K562 (cell line): ENCODE data around the gene TMC2. TPM values are rescaled to one million over a fixed set of nuclear protein-coding genes. Genes with fewer than 3 reads are reported as not detected.

Experiments
- ATAC-seq: fragments of 200-7000 bp; cut with Tn5 transposase; 3 replicates; pipeline ENCODE4 v1.9.1; 2020; ENCODE audit warnings: moderate library complexity
- BruUV-seq: library from RNA; stranded (reverse); fragments of 400-500 nt; replicated peaks from 2 replicates; lab custom pipeline; 2021; lab: Mats Ljungman, UMichigan
- CTCF ChIA-PET: fragments of 300-600 bp; formaldehyde crosslinking; extraction: SDS; loops from one replicate; lab custom pipeline; 2021; ENCODE audit warnings: low intra/inter-chr PET ratio; lab: Yijun Ruan, JAX
- POLR2A ChIA-PET: fragments of 300-600, 350-650 bp; sonication (Branson Sonifier 250); formaldehyde crosslinking; extraction: SDS; loops from one replicate; lab custom pipeline; 2021; ENCODE audit warnings: antibody characterized with exemption, inconsistent platforms; lab: Yijun Ruan, JAX
- DNase-seq, 4 experiments: peaks; one replicate each; pipeline versions ENCODE4 v3.0.0 to v3.0.0-alpha.2; 2011 to 2018; ENCODE audit warnings: low spot score in 3 of 4, mixed read lengths in 3 of 4; ENCODE audit errors: extremely low read depth in 1 of 4
- FAIRE-seq: peaks from 2 replicates; lab custom pipeline; 2011; peaks lifted over from hg19 to GRCh38; lab: Jason Lieb, UNC
- H2AFZ ChIP-seq: 2 replicates; pipeline ENCODE4 v1.6.0; 2011; ENCODE audit warnings: low read depth, low read length, control low read depth, inconsistent platforms
- H3K27ac ChIP-seq: fragments of 200-600 bp; 3 replicates; pipeline ENCODE4 v1.8.0; 2011; ENCODE audit warnings: low read depth, mild to moderate bottlenecking, control low read depth, inconsistent platforms, low read length, moderate library complexity, mixed read lengths; ENCODE audit errors: extremely low read depth
- H3K27me3 ChIP-seq, 2 experiments: fragments of 300-600 bp in 1 of 2; 2 replicates in 1 of 2; 3 replicates in 1 of 2; pipeline versions ENCODE4 v1.6.0 to v1.8.0; 2011; ENCODE audit warnings: inconsistent platforms in 2 of 2, low read length in 2 of 2, mild to moderate bottlenecking in 1 of 2, mixed read lengths in 1 of 2, moderate library complexity in 1 of 2; ENCODE audit not compliant: control insufficient read depth in 2 of 2, insufficient read depth in 2 of 2
- H3K36me3 ChIP-seq: fragments of 300-600 bp; 3 replicates; pipeline ENCODE4 v1.8.0; 2011; ENCODE audit warnings: mild to moderate bottlenecking, low read length, inconsistent platforms; ENCODE audit not compliant: control insufficient read depth, insufficient read depth
- H3K4me1 ChIP-seq, 2 experiments: fragments of 200-600 bp in 1 of 2; replicated peaks in 1 of 2; 2 replicates in 1 of 2; 3 replicates in 1 of 2; pipeline versions ENCODE4 v1.5.1 to v1.8.0; 2011; ENCODE audit warnings: inconsistent platforms in 2 of 2, low read length in 2 of 2, mild to moderate bottlenecking in 1 of 2, mixed read lengths in 1 of 2, moderate library complexity in 1 of 2; ENCODE audit not compliant: control insufficient read depth in 2 of 2, insufficient read depth in 2 of 2
- H3K4me2 ChIP-seq: 2 replicates; pipeline ENCODE4 v1.6.1; 2011; ENCODE audit warnings: low read length, control low read depth, inconsistent platforms, mixed read lengths; ENCODE audit not compliant: insufficient read depth
- H3K4me3 ChIP-seq: fragments of 200-600 bp; sonication (generic), shearing (Covaris generic); 2 replicates; pipeline ENCODE4 v1.5.1; 2016; ENCODE audit warnings: control low read depth, inconsistent platforms
- H3K79me2 ChIP-seq: fragments of 200-600 bp; 3 replicates; pipeline ENCODE4 v1.8.0; 2011; ENCODE audit warnings: low read length, inconsistent platforms; ENCODE audit not compliant: control insufficient read depth, insufficient read depth
- H3K9ac ChIP-seq, 2 experiments: 2 replicates each; pipeline versions ENCODE4 v1.6.0 to v1.6.1; 2011; ENCODE audit warnings: low read depth in 2 of 2, low read length in 2 of 2, control low read depth in 1 of 2, inconsistent platforms in 1 of 2, mild to moderate bottlenecking in 1 of 2, mixed read lengths in 1 of 2; ENCODE audit not compliant: insufficient read depth in 1 of 2
- H3K9me1 ChIP-seq: one replicate; pipeline ENCODE4 v1.6.0; 2011; ENCODE audit warnings: inconsistent platforms, mild to moderate bottlenecking, low read length, moderate library complexity; ENCODE audit not compliant: control insufficient read depth, insufficient read depth
- H3K9me3 ChIP-seq: replicated peaks from 2 replicates; pipeline ENCODE4 v1.5.1; 2011; ENCODE audit warnings: low read depth, low read length, inconsistent platforms; ENCODE audit not compliant: control insufficient read depth, insufficient read depth
- H4K20me1 ChIP-seq: replicated peaks from 2 replicates; pipeline ENCODE4 v1.6.1; 2011; ENCODE audit warnings: low read length, inconsistent platforms, mixed read lengths; ENCODE audit not compliant: control insufficient read depth, insufficient read depth
- BMI1 ChIP-seq: fragments of 150-350 bp; IDR thresholded peaks from 2 replicates; pipeline ENCODE4 v1.6.1; 2014; ENCODE audit warnings: low read length
- ELF2 ChIP-seq: fragments of 250-450 bp; sonication (Bioruptor Pico); IDR thresholded peaks from 2 replicates; pipeline ENCODE4 v1.5.0; 2021; ENCODE audit warnings: mild to moderate bottlenecking
- MYC ChIP-seq, 2 experiments: fragments of 250-450 bp in 1 of 2; sonication (Bioruptor Pico) in 1 of 2; IDR thresholded peaks; 2 replicates each; pipeline versions ENCODE4 v1.5.1 to v1.6.1; 2012 to 2021; ENCODE audit warnings: low read depth in 2 of 2, borderline replicate concordance in 1 of 2, improper control_type of control experiment in 1 of 2, low read length in 1 of 2, mild to moderate bottlenecking in 1 of 2, moderate library complexity in 1 of 2
- POLR2AphosphoS5 ChIP-seq: IDR thresholded peaks from 2 replicates; pipeline ENCODE4 v1.6.1; 2011; ENCODE audit warnings: mild to moderate bottlenecking, low read depth, low read length, moderate library complexity; ENCODE audit not compliant: control insufficient read depth, insufficient read depth
- RFX1 ChIP-seq: fragments of 450-650 bp; IDR thresholded peaks from 2 replicates; pipeline ENCODE4 v1.6.1; 2016; ENCODE audit warnings: mild to moderate bottlenecking, moderate library complexity
- SLC30A9 ChIP-seq: fragments of 250-450 bp; sonication (Bioruptor Pico); IDR thresholded peaks from 2 replicates; pipeline ENCODE4 v1.8.0; 2022; ENCODE audit warnings: mild to moderate bottlenecking, moderate library complexity
- ZNF12 ChIP-seq: sonication (generic); formaldehyde crosslinking; IDR thresholded peaks from 2 replicates; pipeline ENCODE4 v1.4.0; 2020; ENCODE audit warnings: mild to moderate bottlenecking, missing genetic modification reagents
- ZNF263 ChIP-seq: sonication (generic); formaldehyde crosslinking; IDR thresholded peaks from 2 replicates; pipeline ENCODE4 v1.8.0; 2022; ENCODE audit warnings: mild to moderate bottlenecking, missing genetic modification reagents, borderline replicate concordance
- ZNF347 ChIP-seq: fragments of 450-650 bp; formaldehyde crosslinking; IDR thresholded peaks from 2 replicates; pipeline ENCODE4 v1.4.0; 2020; ENCODE audit warnings: low read depth, mild to moderate bottlenecking, moderate library complexity
- WGBS: fragments of 100-300 bp; shearing (Covaris generic); methylation state at CpG from one replicate; pipeline ENCODE4 v1.1.6; 2016; ENCODE audit warnings: low coverage, mixed read lengths; ENCODE audit not compliant: insufficient coverage; ENCODE audit errors: missing lambda C conversion rate; 5-methylcytosine and 5-hydroxymethylcytosine counted together
- in situ Hi-C: fragments of 300-500 bp; cut with MboI; formaldehyde crosslinking; loops from 4 replicates; pipeline ENCODE4 v1.15.0; 2018; ENCODE audit warnings: inconsistent platforms, mixed read lengths
- intact Hi-C: fragments of 100-400 bp; cut with micrococcal nuclease; formaldehyde crosslinking; loops from 2 replicates; pipeline ENCODE4 v1.14.2; 2022
- polyA plus RNA-seq, 8 experiments: library from polyadenylated mRNA; depleted of rRNA in 4 of 8; stranded (reverse) in 5 of 8; unstranded in 3 of 8; fragments of >200 nt; fragmentation: Nextera tagmentation in 2 of 8; fragmentation: Illumina TruSeq in 1 of 8; extraction: Ambion mirVana in 2 of 8; extraction: Trizol in 1 of 8; gene quantifications; 2 replicates each; pipeline versions ENCODE4 v1.2.1 to v1.2.3, GENCODE V29; 2011 to 2014; ENCODE audit warnings: inconsistent platforms in 1 of 8, missing spikeins in 1 of 8
- total RNA-seq, 7 experiments: library from RNA; depleted of rRNA in 6 of 7; stranded (reverse); fragments of >200 nt in 6 of 7; fragmentation: Illumina TruSeq in 2 of 7; extraction: Trizol in 2 of 7; gene quantifications; 2 replicates each; pipeline versions ENCODE4 v1.2.1 to v1.2.3, GENCODE V29; 2011 to 2021; ENCODE audit warnings: low replicate concordance in 1 of 7
- TF ChIP-seq, protein P1 (sequence below): sonication (generic); formaldehyde crosslinking; IDR thresholded peaks from 2 replicates; pipeline ENCODE4 v1.8.1; 2023; ENCODE audit warnings: mild to moderate bottlenecking, missing genetic modification reagents
- TF ChIP-seq, protein P2 (sequence below): IDR thresholded peaks from 2 replicates; pipeline ENCODE4 v1.6.1; 2016; ENCODE audit warnings: missing genetic modification characterization, missing compliant biosample characterization

The TMC2 gene
- total and polyA plus RNA-seq, 9 of the 15 experiments (the other 6 are each of a cell fraction or from before 2014, with no cell fraction given), result not detected

DNA sequence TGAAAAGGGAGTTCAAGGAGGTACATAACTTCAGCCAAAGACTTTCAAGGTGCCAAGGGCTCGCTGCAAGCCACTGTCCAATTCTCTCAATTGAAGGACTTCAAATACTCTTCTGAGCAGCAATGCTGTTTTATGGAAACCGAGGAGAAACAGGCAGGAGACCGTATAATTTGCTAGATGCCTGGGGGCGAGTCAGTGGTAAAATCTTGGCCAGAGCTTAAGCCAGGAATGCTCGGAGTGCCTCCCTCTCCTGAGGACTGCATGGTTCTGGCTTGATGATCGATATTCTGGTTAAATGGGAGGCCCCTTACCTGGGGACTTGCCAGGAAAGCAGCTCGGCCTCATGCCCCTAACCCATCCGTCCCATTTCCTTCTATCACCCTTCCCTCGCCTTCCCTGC, 80.3 kb downstream of the TMC2 start:
- CTCF ChIA-PET, result no interaction called here
- intact Hi-C loops (no loop called here), in situ Hi-C loops (no loop called here)
- no peak for DNase-seq
- Histone ChIP-seq H3K9me1 (no peaks in the 10 kb centered on the region), H3K9me3 (no peaks in the 10 kb centered on the region), H2AFZ (no peak overlapping the region), H3K4me1 (no peaks in the 10 kb centered on the region), H3K27ac (no peak overlapping the region), H4K20me1 (no peaks in the 10 kb centered on the region), H3K4me3 (no peak overlapping the region), H3K79me2 (no peaks in the 10 kb centered on the region), H3K9ac (no peak overlapping the region), H3K4me2 (no peak overlapping the region), H3K36me3 (no peaks in the 10 kb centered on the region), H3K27me3 (peaks cover 16 to 27% of the 10 kb centered on the region in 2 experiments)
- no peak for FAIRE-seq
- 1% methylated on average over 8 of the region's 9 CpGs for WGBS
- POLR2A ChIA-PET, result no interaction called here
- TF ChIP-seq ZNF347 (CRISPR knock-in tag) (no peak), ZNF263 (no peak), MYC (IDR thresholded peaks at IDR 0.05; ENCODE audit: low read depth, low read length) (no peak), MYC (CRISPR knock-in tag; IDR thresholded peaks at IDR 0.05; ENCODE audit: borderline replicate concordance, low read depth) (no peak)
- no TSS peak for BruUV-seq
- ATAC-seq, result no peak

DNA sequence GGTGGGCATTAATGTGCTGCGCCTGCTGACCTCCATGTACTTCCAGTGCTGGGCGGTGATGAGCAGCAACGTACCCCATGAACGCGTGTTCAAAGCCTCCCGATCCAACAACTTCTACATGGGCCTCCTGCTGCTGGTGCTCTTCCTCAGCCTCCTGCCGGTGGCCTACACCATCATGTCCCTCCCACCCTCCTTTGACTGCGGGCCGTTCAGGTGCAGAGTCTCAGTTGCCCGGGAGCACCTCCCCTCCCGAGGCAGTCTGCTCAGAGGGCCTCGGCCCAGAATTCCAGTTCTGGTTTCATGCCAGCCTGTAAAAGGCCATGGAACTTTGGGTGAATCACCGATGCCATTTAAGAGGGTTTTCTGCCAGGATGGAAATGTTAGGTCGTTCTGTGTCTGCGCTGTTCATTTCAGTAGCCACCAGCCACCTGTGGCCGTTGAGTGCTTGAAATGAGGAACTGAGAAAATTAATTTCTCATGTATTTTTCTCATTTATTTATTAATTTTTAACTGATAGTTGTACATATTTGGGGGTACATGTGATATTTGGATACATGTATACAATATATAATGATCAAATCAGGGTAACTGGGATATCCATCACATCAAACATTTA, 80.8 kb downstream of the TMC2 start:
- CTCF ChIA-PET, result no interaction called here
- Histone ChIP-seq H3K36me3 (no peaks in the 10 kb centered on the region), H3K9me1 (no peaks in the 10 kb centered on the region), H3K9ac (no peak overlapping the region), H3K27me3 (peaks cover 16 to 27% of the 10 kb centered on the region in 2 experiments), H3K79me2 (no peaks in the 10 kb centered on the region), H2AFZ (no peak overlapping the region), H4K20me1 (no peaks in the 10 kb centered on the region), H3K4me2 (no peak overlapping the region), H3K27ac (no peak overlapping the region), H3K9me3 (no peaks in the 10 kb centered on the region), H3K4me1 (no peaks in the 10 kb centered on the region), H3K4me3 (no peak overlapping the region)
- DNase-seq (no peak), ATAC-seq (no peak), FAIRE-seq (no peak)
- TF ChIP-seq ZNF12 (CRISPR knock-in tag) (no peak), SLC30A9 (CRISPR knock-in tag) (no peak), BMI1 (no peak), RFX1 (no peak), POLR2AphosphoS5 (no peak), ELF2 (no peak)
- TF ChIP-seq, protein P1, sequence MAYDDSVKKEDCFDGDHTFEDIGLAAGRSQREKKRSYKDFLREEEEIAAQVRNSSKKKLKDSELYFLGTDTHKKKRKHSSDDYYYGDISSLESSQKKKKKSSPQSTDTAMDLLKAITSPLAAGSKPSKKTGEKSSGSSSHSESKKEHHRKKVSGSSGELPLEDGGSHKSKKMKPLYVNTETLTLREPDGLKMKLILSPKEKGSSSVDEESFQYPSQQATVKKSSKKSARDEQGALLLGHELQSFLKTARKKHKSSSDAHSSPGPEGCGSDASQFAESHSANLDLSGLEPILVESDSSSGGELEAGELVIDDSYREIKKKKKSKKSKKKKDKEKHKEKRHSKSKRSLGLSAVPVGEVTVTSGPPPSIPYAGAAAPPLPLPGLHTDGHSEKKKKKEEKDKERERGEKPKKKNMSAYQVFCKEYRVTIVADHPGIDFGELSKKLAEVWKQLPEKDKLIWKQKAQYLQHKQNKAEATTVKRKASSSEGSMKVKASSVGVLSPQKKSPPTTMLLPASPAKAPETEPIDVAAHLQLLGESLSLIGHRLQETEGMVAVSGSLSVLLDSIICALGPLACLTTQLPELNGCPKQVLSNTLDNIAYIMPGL (CRISPR knock-in tag), result no peak
- TF ChIP-seq, protein P2, sequence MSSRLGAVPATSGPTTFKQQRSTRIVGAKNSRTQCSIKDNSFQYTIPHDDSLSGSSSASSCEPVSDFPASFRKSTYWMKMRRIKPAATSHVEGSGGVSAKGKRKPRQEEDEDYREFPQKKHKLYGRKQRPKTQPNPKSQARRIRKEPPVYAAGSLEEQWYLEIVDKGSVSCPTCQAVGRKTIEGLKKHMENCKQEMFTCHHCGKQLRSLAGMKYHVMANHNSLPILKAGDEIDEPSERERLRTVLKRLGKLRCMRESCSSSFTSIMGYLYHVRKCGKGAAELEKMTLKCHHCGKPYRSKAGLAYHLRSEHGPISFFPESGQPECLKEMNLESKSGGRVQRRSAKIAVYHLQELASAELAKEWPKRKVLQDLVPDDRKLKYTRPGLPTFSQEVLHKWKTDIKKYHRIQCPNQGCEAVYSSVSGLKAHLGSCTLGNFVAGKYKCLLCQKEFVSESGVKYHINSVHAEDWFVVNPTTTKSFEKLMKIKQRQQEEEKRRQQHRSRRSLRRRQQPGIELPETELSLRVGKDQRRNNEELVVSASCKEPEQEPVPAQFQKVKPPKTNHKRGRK (tag), result no peak
- intact Hi-C loops, result no loop called here
- 8% methylated on average over 12 of the region's 16 CpGs for WGBS
- BruUV-seq, result no TSS peak
- in situ Hi-C loops, result no loop called here
- POLR2A ChIA-PET, result no interaction called here
